ENCODE measurements around the gene ADGRF3. TPM values are rescaled to one million over a fixed set of nuclear protein-coding genes. Genes with fewer than 3 reads are reported as not detected.
"Not testable (repeated sequence)": the region's sequence is repeated elsewhere in the genome, so short reads cannot be mapped to it uniquely, and the experiment has no call there.

Gene ADGRF3
- total and polyA plus RNA-seq, 9 of the 15 experiments (the other 6 are each of a cell fraction or from before 2014, with no cell fraction given), result 0.04 to 0.54 (median 0.16) TPM; not detected in 2

- TF ChIP-seq SMARCC2 (IDR thresholded peaks at IDR 0.05; ENCODE audit: low read depth), result no peak
- no peak for TF ChIP-seq ETV5 (CRISPR knock-in tag; IDR thresholded peaks at IDR 0.05; ENCODE audit: low read depth)
- no peak for TF ChIP-seq ZFP30 (CRISPR knock-in tag; IDR thresholded peaks at IDR 0.05; ENCODE audit: borderline replicate concordance)
- TF ChIP-seq EP400 (IDR thresholded peaks at IDR 0.05), result no peak
- TF ChIP-seq MBD2 (IDR thresholded peaks at IDR 0.05; ENCODE audit: borderline replicate concordance, low read depth), result no peak
- TF ChIP-seq ZNF347 (CRISPR knock-in tag; IDR thresholded peaks at IDR 0.05; ENCODE audit: low read depth), result no peak
- no peak for TF ChIP-seq CBX1 (IDR thresholded peaks at IDR 0.05; ENCODE audit: low read depth)
- TF ChIP-seq, protein P1, sequence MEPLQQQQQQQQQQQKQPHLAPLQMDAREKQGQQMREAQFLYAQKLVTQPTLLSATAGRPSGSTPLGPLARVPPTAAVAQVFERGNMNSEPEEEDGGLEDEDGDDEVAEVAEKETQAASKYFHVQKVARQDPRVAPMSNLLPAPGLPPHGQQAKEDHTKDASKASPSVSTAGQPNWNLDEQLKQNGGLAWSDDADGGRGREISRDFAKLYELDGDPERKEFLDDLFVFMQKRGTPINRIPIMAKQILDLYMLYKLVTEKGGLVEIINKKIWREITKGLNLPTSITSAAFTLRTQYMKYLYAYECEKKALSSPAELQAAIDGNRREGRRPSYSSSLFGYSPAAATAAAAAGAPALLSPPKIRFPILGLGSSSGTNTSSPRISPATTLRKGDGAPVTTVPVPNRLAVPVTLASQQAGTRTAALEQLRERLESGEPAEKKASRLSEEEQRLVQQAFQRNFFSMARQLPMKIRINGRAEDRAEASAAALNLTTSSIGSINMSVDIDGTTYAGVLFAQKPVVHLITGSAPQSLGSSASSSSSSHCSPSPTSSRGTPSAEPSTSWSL (CRISPR knock-in tag; IDR thresholded peaks at IDR 0.05; ENCODE audit: borderline replicate concordance), result no peak
These were observed 41.0 kb downstream of the ADGRF3 start (continued) for GRCh38 chr2:26305540-26305939.

DNA sequence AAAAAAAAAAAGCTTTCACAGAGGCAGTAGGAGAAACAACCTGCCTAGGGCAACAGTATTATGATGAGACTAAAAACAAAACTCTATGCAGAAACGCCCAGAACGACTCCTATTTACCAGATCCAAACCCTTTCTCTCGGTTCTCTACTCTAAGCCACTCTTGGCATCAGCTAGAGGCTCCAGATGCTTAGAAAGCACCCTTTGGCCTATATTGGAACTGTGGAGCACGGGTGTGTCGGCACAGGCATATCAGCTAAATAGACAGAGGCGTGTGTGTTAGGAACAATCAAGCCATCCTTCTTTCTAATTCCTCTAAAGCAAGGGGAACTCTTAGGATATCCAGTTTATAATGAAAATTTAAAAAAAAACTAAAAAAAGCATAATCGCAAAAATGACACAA, 41.5 kb downstream of the ADGRF3 start:
- CTCF ChIA-PET (ENCODE audit: low intra/inter-chr PET ratio); H3K9me1 ChIP-seq (ENCODE audit: control insufficient read depth, insufficient read depth, low read length); H2AFZ ChIP-seq (ENCODE audit: low read depth, low read length); H3K9ac ChIP-seq (ENCODE audit: insufficient read depth in 1 of 2, low read depth in 2 of 2, low read length in 2 of 2); ATAC-seq; BruUV-seq (replicated peaks); H3K4me3 ChIP-seq; H3K27ac ChIP-seq (ENCODE audit: extremely low read depth, low read depth, low read length); H4K20me1 ChIP-seq (replicated peaks; ENCODE audit: control insufficient read depth, insufficient read depth, low read length); FAIRE-seq; H3K79me2 ChIP-seq (ENCODE audit: control insufficient read depth, insufficient read depth, low read length); H3K9me3 ChIP-seq (replicated peaks; ENCODE audit: control insufficient read depth, insufficient read depth, low read depth, low read length); H3K4me2 ChIP-seq (ENCODE audit: insufficient read depth, low read length); in situ Hi-C loops (cut with MboI); H3K36me3 ChIP-seq (ENCODE audit: control insufficient read depth, insufficient read depth, low read length); DNase-seq (ENCODE audit: extremely low read depth in 1 of 4, low spot score in 3 of 4); H3K4me1 ChIP-seq (replicated peaks in 1 of 2; ENCODE audit: control insufficient read depth in 2 of 2, insufficient read depth in 2 of 2, low read length in 2 of 2); intact Hi-C loops (cut with micrococcal nuclease): not testable (repeated sequence)
- peaks cover 18 to 40% of the 10 kb centered on the region in 2 experiments for H3K27me3 ChIP-seq (ENCODE audit: control insufficient read depth in 2 of 2, insufficient read depth in 2 of 2, low read length in 2 of 2)
- POLR2A ChIA-PET, result interaction anchor here (1.0 to 1.4 kb wide), 2 partner anchors 14 to 15 kb away, joined by 3 to 4 read pairs; no protein-coding TSS in a partner anchor
- 6% methylated on average over 7 of the region's 7 CpGs for WGBS (ENCODE audit: insufficient coverage, low coverage, missing lambda C conversion rate)
